Tibial nerve (tissue), 3 donors: Measurements from ENCODE around the gene AP3D1.

Source experiments
- CTCF ChIP-seq, 5 experiments: fragments of 200-600 bp in 3 of 5; fragments of 450-650 bp in 2 of 5; sonication (generic) in 3 of 5; IDR thresholded peaks; one replicate each; pipeline ENCODE4 v1.5.1; 2016 to 2019; ENCODE audit warnings: antibody characterized with exemption in 5 of 5, mild to moderate bottlenecking in 3 of 5, moderate library complexity in 2 of 5
- POLR2A ChIP-seq, 2 donors: fragments of 450-650 bp; IDR thresholded peaks; one replicate each; pipeline ENCODE4 v1.6.1; 2017; ENCODE audit warnings: antibody characterized with exemption in 2 of 2, mild to moderate bottlenecking in 2 of 2, moderate library complexity in 2 of 2

GRCh38 chr19:2053601-2054389 is 97.6 kb downstream of the AP3D1 start:
- TF ChIP-seq CTCF (IDR thresholded peaks at IDR 0.05) = no peak
- no peak for TF ChIP-seq POLR2A (IDR thresholded peaks at IDR 0.05)
